Activated gamma-delta T cell treated with Interleukin-2 at 50 U/mL for 16 hours (primary cell): Measurements from ENCODE around the gene HERC6.
"Not testable (repeated sequence)": the region's sequence is repeated elsewhere in the genome, so short reads cannot be mapped to it uniquely, and the experiment has no call there.

ENCODE experiments used
- DNase-seq: peaks from one replicate; pipeline ENCODE4 v3.0.0-alpha.2; 2020

The HERC6 gene

GRCh38 chr4:88448211-88448765 lies 69.6 kb downstream of the HERC6 start:
- DNase-seq: not testable (repeated sequence)

DNA sequence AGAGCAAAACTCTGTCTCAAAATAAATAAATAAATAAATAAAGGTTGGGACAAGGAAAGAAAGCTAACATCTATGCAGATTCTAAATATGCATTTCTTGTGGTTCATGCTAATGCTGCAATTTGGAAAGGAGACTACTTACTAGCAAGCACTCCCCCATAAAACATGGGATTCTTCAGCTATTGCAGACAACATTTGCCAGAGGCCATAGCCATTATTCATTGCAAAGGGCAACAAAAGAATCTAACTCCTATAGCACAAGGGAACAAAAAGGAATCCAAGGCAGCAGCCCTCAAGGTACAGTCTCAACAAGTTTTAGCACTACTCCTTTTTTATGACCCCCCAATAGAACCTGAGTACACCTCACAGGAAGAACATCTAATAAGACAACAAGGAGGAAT lies 70.2 kb downstream of the HERC6 start:
- no peak for DNase-seq

DNA sequence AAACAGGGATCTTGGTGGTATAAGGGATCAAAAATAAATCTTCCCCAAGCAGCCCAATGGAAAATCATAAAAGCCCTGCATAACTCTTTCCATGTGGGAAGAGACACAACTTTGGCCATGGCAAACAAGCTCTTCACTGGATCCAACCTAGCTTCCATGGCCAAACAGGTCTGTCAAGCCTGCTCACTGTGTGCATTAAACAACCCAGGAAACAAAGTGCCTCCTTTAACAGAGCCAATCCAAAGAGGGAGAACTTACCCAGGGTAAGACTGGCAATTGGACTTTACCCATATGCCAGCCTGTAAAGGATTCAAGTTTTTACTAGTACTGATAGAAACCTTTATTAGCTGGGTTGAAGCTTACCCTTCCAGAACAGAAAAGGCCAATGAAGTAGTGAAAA lies 70.6 kb downstream of the HERC6 start:
- DNase-seq: no peak

DNA sequence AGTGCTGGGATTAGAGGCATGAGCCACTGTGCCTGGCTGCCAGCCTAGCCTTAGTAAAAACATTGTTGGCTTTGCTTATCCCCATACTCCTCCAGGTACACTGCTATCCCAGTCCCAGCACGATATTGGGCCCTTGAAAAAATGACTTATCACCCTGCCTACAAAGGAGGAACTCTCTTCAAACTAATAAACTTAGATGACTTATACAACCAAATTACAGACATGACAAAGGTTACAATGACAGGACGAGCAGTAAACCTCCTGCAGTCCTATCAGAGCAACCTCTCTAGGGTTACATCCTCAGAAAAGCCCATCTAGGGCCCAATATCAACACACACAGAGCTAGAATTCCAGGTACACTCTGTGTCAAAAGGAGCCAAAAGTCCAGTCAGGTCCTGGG lies 72.6 kb downstream of the HERC6 start:
- no peak for DNase-seq

DNA sequence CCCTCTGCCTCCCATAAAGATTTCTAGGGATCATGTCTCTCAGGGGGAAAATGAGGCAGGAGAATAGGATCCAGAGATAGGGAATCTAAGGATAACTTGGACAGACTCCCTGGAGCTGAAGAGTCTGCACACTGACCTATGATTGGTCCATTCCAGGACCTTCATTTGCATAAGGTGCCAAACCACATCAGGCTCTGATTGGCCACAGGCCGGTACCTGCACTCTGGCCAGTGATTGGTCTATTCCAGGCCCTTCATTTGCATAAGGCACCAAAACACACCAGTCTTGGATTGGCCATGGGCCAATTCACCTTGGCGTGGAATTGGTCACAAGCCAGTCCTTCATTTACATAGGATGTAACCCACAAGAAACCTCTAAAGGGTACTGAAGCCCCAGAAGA lies 74.3 kb downstream of the HERC6 start:
- no peak for DNase-seq

DNA sequence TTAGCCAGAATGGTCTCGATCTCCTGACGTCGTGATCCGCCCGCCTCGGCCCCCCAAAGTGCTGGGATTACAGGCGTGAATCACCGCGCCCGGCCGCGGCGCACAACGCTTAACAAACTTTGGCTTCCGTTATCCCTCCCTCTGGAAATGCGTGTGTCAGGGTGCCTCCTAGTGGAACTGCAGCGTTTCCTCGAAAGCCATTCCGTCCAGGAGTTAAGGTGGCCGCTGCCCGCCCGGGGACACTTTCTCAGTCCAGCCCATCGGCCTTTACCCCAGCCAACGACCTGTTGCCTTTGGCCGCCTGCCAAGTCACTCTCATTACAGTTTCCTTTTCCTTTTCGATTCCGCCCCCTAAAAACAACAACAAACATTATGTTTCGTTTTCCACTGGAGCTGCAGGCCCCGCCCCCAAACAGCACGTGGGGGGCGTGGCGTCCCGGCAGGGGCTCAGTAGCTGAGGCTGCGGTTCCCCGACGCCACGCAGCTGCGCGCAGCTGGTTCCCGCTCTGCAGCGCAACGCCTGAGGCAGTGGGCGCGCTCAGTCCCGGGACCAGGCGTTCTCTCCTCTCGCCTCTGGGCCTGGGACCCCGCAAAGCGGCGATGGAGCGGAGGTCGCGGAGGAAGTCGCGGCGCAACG lies 78.1 kb downstream of the HERC6 start, which contains the start of gene HERC5:
Gene HERC5 (plus strand): TSS at position 450 of the 637 bp plus-strand sequence. CDS start 151 bp downstream, at position 601.
- DNase-seq: peak; percentile 89

- DNase-seq: peak; percentile 29
These were observed 78.9 kb downstream of the HERC6 start for GRCh38 chr4:88457307-88458103.

DNA sequence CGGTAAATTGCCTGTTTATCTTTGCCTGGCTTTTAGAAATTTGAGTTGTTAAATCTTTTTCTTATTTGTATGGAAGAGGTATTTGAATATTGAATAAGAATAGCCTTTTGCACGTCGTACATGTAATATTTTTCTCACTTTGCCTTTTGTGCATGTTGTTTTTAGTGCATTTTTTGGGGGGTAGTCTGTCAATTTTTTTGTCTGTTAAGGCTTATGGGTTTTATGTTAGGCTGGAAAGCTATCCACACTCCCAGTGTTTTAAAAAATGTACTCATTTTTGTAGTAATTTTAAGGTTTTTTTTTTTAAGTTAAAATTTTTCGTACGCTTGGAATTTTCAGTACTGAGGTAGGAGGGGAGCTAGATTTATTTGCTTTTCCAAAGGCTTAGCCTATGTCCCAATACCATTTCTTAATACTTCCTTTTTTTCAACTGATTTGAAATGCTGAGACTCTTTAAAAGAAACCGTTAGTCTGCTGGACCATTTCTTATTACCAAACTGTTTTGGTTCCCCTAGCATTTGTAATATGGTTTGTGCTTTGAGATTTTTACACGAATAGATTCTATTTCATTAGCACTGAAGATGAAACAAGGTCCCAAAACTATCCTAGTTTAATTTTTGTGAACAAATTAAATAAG lies 79.6 kb downstream of the HERC6 start:
- DNase-seq: no peak

DNA sequence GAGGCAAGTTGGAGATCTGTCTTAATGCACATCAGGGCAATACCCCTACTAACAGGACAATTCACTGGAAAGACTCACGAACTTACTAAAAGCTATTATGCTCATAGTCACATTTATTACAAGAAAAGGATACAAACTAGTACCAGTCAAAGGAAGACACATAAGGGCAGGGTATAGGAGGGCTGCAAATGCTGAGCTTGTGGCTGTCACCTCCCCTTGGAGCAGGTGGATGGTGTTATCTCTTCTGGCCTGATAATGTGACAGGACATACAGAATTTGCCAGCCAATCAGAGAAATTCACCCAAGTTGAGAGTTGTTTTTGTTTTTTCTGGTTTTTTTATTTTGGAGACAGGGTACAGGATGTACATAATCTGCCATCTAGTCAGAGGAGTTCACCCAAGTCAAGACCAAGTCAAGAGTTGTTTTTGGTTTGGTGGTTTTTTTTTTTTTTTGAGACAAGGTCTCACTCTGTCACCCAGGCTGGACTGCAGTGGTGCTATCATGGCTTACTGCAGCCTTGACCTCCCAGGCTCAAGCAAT lies 87.1 kb downstream of the HERC6 start:
- DNase-seq: no peak

DNA sequence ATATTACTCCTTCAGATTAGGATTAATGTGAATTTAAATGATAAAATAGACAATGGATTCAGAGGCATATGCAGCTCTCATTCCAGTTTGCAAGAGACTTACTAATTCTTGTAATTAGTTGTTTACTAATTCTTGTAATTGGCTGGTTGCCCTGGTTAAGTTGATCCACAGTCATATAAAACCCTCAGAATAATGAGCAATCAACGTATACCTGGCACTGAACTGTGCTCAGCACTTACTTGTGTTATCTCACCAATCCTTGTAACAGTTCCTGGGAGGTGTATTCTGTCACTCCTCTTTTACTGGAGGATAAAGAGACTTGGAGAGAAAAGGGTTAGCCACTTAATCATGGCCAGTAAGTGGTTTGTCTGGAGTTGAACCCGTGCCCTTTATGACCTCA lies 88.7 kb downstream of the HERC6 start:
- no peak for DNase-seq

DNA sequence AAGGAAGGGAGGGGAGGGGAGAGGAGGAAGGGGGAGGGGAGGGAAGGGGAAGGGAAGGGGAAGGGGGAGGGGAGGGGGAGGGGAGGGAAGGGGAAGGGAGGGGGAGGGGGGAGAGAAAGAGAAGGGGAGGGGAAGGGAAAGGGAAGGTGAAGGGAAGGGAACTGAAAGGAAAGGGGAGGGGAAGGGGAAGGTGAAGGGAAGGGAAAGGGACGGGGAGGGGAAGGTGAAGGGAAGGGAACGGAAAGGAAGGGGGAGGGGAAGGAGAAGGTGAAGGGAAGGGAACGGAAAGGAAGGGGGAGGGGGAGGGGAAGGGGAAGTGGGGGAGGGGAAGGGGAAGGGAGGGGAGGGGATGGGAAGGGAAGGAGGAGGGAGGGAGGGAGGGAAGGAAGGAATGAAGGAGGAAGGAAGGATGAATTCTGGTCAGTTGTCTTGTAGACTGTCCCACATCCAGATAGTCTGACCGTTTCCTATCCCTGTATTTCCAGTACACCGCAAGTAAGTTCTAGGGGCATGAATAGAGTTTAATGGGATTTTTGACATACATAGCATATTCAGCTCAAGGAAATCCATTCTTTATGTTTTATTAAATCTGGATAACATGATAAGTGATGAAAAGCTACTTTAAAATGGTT lies 98.7 kb downstream of the HERC6 start:
- no peak for DNase-seq

- DNase-seq: no peak
These were observed 99.6 kb downstream of the HERC6 start for GRCh38 chr4:88478247-88478646.

DNA sequence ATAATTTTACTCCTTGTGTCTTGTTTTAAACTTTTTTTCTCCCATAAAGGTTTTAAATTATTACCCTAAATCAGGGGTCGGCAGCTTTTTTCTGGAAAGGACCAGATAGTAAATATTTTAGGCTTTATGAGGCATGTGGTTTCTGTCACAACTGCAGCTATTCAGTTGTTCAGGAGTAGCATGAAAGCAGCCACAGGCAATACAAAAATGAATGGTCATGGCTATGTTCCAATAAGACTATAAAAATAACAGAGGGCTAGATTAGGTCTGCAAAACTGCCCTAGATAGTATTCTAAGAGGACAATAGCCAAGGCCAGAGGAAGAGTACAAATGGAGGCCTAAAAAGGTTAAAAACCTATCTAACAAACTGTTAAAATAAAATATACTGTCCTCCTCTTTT lies 102.9 kb downstream of the HERC6 start:
- DNase-seq: no peak

DNA sequence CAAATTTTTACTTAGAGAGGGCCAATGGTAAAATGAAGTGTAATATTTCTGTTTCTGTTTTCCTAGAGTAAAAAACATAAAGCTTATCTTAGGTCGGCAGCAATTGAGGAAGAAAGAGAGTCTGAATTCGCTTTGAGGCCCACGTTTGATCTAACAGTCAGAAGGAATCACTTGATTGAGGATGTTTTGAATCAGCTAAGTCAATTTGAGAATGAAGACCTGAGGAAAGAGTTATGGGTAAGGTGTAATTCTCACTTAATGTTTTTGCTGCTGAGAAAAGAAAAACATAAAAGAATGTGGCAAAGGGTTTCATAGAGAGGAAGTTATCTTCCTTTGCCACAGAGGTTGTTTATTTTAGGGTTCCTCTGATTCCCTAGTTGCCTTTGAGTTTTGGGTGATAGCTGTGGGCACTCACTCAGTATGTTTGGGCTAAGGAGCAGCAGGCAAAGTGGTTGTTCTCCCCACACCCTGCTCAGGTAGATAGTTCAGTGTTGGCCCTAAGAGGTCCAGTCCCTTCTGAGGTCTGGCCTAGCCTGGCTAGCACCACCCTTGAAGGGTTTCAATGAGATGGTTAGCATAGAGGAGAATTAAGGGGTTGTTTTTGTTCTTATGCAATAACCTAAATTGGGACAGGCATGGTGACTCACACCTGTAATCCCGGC lies 110.6 kb downstream of the HERC6 start:
- no peak for DNase-seq
